ENCODE measurements around the gene ANTXR2.
A peak's percentile ranks its signal among the peaks of the same experiment; 100 is the strongest.

ANTXR2 gene

DNA sequence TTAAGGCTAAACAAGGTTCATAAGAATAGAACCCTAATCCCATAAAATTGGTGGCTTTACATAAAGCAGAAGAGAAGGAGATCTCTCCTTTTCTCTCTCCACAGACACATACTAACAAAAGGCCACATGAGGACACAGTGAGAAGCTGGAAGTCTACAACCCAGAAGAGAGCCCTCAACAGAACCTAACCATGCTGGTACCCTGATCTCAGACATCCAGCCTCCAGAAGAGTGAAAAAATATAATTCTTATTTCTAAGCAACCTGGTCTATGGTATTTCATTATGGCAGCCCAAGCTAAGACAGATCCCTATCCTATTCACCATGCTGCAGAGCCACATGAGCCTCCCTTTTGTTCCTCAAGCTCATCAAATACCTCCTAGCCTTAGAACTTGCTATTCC, 195.5 kb downstream of the ANTXR2 start:
- no peak overlapping the region for H3K4me3 ChIP-seq (ENCODE audit: control insufficient read depth, low read depth, low read length)
- no peak for TF ChIP-seq CTCF (conservative IDR thresholded peaks at IDR 0.05; ENCODE audit: control insufficient read depth, insufficient read depth, low read depth, low read length)

GRCh38 chr4:79875344-79875899, 197.6 kb downstream of the ANTXR2 start:
- TF ChIP-seq CTCF (conservative IDR thresholded peaks at IDR 0.05; ENCODE audit: control insufficient read depth, insufficient read depth, low read depth, low read length) = no peak
- no peak overlapping the region for H3K4me3 ChIP-seq (ENCODE audit: control insufficient read depth, low read depth, low read length)
- no peak for DNase-seq (ENCODE audit: low read depth)

More for the DNA sequence above, 195.5 kb downstream of the ANTXR2 start:
- no peak for DNase-seq (ENCODE audit: low read depth)

DNA sequence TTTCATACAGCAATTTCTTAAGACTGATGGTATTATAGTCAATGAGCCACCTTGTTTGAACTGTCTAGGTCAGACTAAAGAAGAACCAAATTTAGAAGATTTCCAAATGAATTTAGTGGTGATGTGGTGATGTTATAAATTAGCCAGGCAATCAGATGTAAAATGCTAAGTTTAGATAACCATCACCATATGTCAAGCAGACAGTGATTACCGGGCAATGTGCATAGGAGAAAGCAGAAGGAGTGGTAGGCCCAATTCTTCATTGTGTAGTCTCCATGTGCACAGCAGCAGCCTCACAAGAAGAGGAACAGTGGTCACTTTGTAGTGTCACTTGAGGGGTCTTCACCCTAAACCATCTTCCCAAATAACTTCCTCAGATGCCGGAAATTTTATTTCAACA, 198.8 kb downstream of the ANTXR2 start:
- H3K4me3 ChIP-seq (ENCODE audit: control insufficient read depth, low read depth, low read length) = no peak overlapping the region
- DNase-seq (ENCODE audit: low read depth) = no peak
- TF ChIP-seq CTCF (conservative IDR thresholded peaks at IDR 0.05; ENCODE audit: control insufficient read depth, insufficient read depth, low read depth, low read length) = no peak

DNA sequence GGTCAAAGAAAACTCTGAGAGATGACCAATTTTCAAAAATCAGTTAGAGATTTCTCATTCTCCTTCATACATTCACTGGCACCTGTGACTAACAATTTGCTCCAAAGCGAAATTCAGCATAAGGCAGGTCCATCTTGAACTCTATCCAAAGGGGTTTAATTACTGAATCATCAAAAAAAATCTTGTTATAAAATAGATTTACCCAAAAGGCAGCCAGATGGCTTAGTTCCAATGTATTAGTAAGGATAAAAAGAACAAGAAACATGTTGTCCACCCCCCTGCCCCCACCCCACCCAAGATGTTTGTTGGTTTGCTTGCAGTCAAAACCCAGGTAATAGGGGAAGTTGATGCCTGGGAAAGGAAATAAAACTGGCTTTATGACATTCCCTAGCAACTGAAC, 200.3 kb downstream of the ANTXR2 start:
- no peak for TF ChIP-seq CTCF (conservative IDR thresholded peaks at IDR 0.05; ENCODE audit: control insufficient read depth, insufficient read depth, low read depth, low read length)
- peak; percentile 30 for DNase-seq (ENCODE audit: low read depth)
- no peak overlapping the region for H3K4me3 ChIP-seq (ENCODE audit: control insufficient read depth, low read depth, low read length)

DNA sequence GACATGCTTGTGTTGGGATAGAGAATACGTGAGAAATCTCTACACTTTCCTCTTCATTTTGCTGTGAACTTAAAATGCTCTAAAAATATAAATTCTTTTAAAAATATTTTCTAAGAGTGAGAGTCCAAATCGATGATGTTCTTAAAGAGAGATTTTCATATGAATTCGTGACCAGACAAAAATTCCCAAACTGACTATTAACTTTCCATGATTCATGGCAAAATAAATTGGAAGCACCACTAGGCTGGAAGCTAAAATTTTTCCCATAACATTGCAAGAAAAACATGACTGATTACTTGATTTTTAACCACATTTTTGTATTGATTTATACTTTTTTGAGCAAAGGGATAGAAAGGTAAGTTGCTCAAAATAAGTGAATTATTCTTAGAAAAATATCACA, 201.1 kb downstream of the ANTXR2 start:
- no peak for TF ChIP-seq CTCF (conservative IDR thresholded peaks at IDR 0.05; ENCODE audit: control insufficient read depth, insufficient read depth, low read depth, low read length)
- H3K4me3 ChIP-seq (ENCODE audit: control insufficient read depth, low read depth, low read length) = no peak overlapping the region
- no peak for DNase-seq (ENCODE audit: low read depth)

DNA sequence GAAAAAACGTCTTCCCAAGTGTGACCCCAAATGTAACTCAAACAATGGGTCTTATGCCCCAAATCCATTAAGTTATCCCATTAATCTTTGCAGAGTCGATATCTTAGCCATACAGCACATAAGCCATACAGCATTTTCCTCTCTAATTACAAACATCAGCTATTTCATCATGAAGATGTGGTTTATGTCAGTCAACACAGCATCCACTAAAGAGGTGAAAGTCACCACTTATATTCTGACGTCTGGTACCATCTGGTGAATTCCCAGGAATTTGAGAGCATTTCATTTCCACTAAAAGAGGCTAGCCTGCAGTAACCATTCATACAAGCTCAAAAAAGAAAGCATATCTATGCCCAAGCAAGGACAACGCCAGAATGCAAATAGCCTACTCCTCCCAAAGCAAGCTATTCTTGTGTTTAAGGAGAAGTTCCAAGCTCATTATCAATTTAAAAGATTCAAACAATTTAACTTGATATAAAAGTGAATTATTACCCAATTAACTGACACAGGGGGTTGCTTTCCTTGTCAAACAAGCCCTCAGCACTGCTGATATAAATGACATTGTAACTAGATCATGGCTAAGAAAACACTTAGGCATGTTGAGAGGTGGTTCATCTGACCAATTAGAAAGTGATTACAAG, 203.3 kb downstream of the ANTXR2 start:
- DNase-seq (ENCODE audit: low read depth) = no peak
- H3K4me3 ChIP-seq (ENCODE audit: control insufficient read depth, low read depth, low read length) = no peak overlapping the region
- no peak for TF ChIP-seq CTCF (conservative IDR thresholded peaks at IDR 0.05; ENCODE audit: control insufficient read depth, insufficient read depth, low read depth, low read length)

All from fibroblast of mammary gland (primary cell).